GM12801 (cell line): ENCODE data around the gene NPY5R.

Experiments used
- CTCF ChIP-seq: IDR thresholded peaks from one replicate; pipeline ENCODE4 v1.5.1; 2011; ENCODE audit warnings: control low read depth; ENCODE audit not compliant: insufficient read length; ENCODE audit errors: extremely low read depth

Gene NPY5R

DNA sequence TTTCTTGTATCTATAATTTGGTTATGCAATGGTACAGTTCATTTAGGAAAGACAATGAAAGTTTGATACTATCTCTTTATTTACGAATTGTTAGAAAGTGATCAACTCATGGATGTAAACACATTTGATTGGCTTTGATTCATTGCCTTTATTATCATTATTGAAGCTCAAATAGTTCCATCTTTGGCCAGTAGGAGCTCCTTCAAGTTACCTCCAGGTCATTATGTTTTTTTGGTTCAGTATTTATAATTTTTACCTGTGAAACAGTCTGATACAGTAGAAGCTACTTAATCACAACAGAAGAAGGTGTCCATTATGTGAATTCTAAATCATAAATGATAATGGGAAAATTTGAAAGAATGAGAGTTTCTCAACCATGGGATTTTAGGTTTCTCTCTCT is 12.4 kb downstream of the NPY5R start:
- no peak for TF ChIP-seq CTCF

GRCh38 chr4:163367651-163368050 is 24.0 kb downstream of the NPY5R start:
- TF ChIP-seq CTCF, result no peak

GRCh38 chr4:163372029-163372428 is 28.3 kb downstream of the NPY5R start:
- TF ChIP-seq CTCF, result no peak

DNA sequence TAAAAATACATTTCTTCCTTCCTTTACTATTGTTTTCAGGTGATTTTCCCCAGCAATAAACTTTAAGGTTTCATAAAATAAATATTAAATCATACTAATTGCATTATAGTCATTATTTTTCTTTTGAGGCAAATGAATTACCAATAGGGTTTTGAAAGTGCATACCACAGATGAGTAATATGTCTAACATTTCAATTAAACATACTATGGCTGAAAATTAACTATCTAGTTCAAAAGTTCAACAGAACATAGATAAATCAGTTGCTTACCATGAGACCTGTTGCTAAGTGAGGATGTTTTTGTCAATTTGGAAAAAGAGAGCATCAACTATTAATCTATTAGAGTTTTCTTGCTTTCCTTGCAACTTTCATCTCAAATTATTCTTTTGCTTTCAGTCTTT is 35.0 kb downstream of the NPY5R start:
- no peak for TF ChIP-seq CTCF

- no peak for TF ChIP-seq CTCF
Observed at GRCh38 chr4:163380703-163381102, 37.0 kb downstream of the NPY5R start.

DNA sequence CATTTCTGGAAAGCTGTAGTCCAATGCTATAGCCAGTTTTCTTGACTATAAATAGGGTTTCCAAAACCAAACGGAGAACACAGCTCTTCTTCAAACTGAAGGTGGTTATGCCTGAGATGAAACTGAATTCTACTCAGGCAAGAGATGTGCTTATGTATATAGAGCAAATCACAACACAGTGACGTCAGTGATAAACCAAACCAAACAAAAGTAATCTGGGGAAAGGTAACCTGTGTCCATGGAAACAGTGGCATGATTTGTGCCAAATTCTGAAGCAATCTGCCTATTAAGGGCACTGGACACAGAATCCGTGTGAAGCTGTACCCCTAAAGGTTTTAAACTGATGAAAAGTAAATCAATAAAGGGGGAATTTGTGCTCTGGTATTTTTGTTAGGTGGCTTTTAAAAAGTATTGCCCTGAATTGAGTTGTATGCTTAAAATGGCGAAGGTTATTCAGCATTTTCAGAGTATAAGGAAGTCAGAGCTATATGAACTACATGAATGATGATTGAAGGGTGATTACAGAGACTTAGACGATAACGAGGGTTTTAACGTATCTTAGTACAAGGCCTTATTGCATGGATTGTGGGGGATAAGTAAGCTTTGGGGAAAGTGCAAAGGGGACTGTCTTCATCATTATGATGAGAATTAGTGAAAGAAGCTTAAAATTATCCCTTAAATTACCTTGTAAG is 38.6 kb downstream of the NPY5R start:
- no peak for TF ChIP-seq CTCF

DNA sequence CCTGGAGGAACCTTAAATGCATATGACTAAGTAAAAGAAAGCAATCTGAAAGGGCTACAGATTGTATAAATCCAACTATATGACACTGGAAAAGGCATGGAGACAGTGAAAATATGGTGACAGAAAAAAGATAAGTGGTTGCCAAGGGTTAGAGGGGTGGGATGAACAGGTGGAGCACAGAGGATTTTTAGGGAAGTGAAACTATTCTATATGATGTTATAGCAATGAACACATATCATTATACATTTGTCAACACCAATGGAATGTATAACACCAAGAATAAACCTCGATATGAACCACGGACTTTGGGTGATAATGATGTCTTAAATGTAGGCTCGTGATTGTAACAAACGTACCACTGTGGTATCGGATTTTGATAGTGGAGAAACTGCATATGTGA is 40.7 kb downstream of the NPY5R start:
- TF ChIP-seq CTCF, result no peak
